Bronchial epithelial cell (primary cell): ENCODE data around the gene ARHGAP12. TPM values are rescaled to one million over a fixed set of nuclear protein-coding genes. Genes with fewer than 3 reads are reported as not detected.

Experiments
- DNase-seq: peaks from one replicate; pipeline ENCODE4 v3.0.0-alpha.2; 2010; ENCODE audit warnings: low read depth
- FAIRE-seq: peaks from 2 replicates; lab custom pipeline; 2011; peaks lifted over from hg19 to GRCh38; lab: Jason Lieb, UNC
- H3K27me3 ChIP-seq: 2 replicates; pipeline ENCODE4 v1.5.1; 2011; ENCODE audit warnings: low read length; ENCODE audit not compliant: control insufficient read depth, insufficient read depth
- H3K36me3 ChIP-seq: 2 replicates; pipeline ENCODE4 v1.5.1; 2011; ENCODE audit warnings: low read length; ENCODE audit not compliant: control insufficient read depth, insufficient read depth
- H3K4me3 ChIP-seq: 2 replicates; pipeline ENCODE4 v1.5.1; 2011; ENCODE audit warnings: mild to moderate bottlenecking, low read depth, low read length, control low read depth
- CTCF ChIP-seq: IDR thresholded peaks from 2 replicates; pipeline ENCODE4 v1.5.1; 2011; ENCODE audit warnings: mild to moderate bottlenecking, moderate library complexity, low read length, control low read depth, inconsistent platforms; ENCODE audit not compliant: insufficient read depth, severe bottlenecking
- total RNA-seq: library from RNA; depleted of rRNA; stranded (reverse); fragments of >200 nt; gene quantifications from 2 replicates; pipeline ENCODE4 v1.2.1, GENCODE V29; 2014

ARHGAP12 gene
- total RNA-seq, 1 donor from 2014 or later: 30.3 TPM

- no peaks in the 10 kb centered on the region for H3K27me3 ChIP-seq
- FAIRE-seq: no peak
Observed at GRCh38 chr10:31953080-31953479, 24.4 kb upstream of the ARHGAP12 start.

GRCh38 chr10:31952066-31952465 is 23.4 kb upstream of the ARHGAP12 start:
- DNase-seq (no peak), FAIRE-seq (no peak)

More at GRCh38 chr10:31953080-31953479, 24.4 kb upstream of the ARHGAP12 start:
- no peak overlapping the region for H3K4me3 ChIP-seq
- no peak for DNase-seq
- H3K36me3 ChIP-seq: no peaks in the 10 kb centered on the region
- TF ChIP-seq CTCF: no peak

GRCh38 chr10:31949266-31949665 is 20.6 kb upstream of the ARHGAP12 start:
- DNase-seq (no peak), FAIRE-seq (no peak)
- Histone ChIP-seq H3K27me3 (no peaks in the 10 kb centered on the region), H3K4me3 (no peak overlapping the region), H3K36me3 (no peaks in the 10 kb centered on the region)
- TF ChIP-seq CTCF: no peak

More at GRCh38 chr10:31952066-31952465, 23.4 kb upstream of the ARHGAP12 start:
- no peak for TF ChIP-seq CTCF
- H3K4me3 ChIP-seq: no peak overlapping the region
- H3K36me3 ChIP-seq: no peaks in the 10 kb centered on the region
- no peaks in the 10 kb centered on the region for H3K27me3 ChIP-seq

GRCh38 chr10:31948021-31948420 is 19.4 kb upstream of the ARHGAP12 start:
- DNase-seq: no peak
- H3K27me3 ChIP-seq: no peaks in the 10 kb centered on the region
- H3K4me3 ChIP-seq: no peak overlapping the region
- no peaks in the 10 kb centered on the region for H3K36me3 ChIP-seq
- FAIRE-seq: no peak
- TF ChIP-seq CTCF: no peak

- TF ChIP-seq CTCF: peak; percentile 31
- FAIRE-seq: peak; percentile 43
Observed at GRCh38 chr10:31947144-31947926, 18.7 kb upstream of the ARHGAP12 start.

More at GRCh38 chr10:31947144-31947926, 18.7 kb upstream of the ARHGAP12 start:
- DNase-seq: peak; percentile 92
- Histone ChIP-seq H3K4me3 (no peak overlapping the region), H3K36me3 (no peaks in the 10 kb centered on the region), H3K27me3 (no peaks in the 10 kb centered on the region)
